ENCODE results near the gene GOSR1. TPM values are rescaled to one million over a fixed set of nuclear protein-coding genes. Genes with fewer than 3 reads are reported as not detected.
"Not testable (repeated sequence)": the region's sequence is repeated elsewhere in the genome, so short reads cannot be mapped to it uniquely, and the experiment has no call there.

The GOSR1 gene
- total RNA-seq, 1 experiment from 2014 or later = 42.7 TPM

- DNase-seq (ENCODE audit: extremely low read depth, low read depth) = no peak
Observed at GRCh38 chr17:30559656-30560055, 82.4 kb downstream of the GOSR1 start.

- not testable (repeated sequence) for DNase-seq (ENCODE audit: extremely low read depth, low read depth)
Observed at GRCh38 chr17:30560117-30561026, 83.2 kb downstream of the GOSR1 start.

GRCh38 chr17:30561766-30562165 is 84.6 kb downstream of the GOSR1 start:
- not testable (repeated sequence) for DNase-seq (ENCODE audit: extremely low read depth, low read depth)

DNA sequence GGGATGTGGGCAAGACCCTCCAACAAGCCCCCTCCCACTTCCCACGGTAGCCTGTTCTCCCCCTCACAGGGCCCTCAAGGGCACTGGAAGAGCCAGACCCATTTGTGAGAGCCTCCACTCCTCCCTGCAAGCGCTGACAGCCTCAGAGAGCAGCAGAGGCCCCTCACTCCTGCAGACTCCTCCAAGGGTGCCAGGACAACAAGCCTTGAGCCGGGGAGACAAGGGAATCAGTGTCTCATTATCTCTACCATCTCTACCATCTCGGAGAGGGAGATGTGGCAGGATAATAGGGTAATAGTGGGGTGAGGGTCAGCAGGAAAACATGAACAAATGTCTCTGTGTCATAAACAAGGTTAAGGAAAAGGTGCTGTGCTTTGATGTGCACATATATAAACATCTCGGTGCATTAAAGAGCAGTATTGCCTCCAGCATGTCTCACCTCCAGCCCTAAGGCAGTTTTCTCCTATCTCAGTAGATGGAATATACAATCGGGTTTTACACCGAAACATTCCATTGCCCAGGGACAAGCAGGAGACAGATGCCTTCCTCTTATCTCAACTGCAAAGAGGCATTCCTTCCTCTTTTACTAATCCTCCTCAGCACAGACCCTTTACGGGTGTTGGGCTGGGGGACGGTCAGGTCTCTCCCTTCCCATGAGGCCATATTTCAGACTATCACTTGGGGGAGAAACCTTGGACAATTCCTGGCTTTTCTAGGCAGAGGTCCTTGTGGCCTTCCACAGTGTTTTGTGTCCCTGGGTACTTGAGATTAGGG is 86.1 kb downstream of the GOSR1 start:
- not testable (repeated sequence) for DNase-seq (ENCODE audit: extremely low read depth, low read depth)

DNA sequence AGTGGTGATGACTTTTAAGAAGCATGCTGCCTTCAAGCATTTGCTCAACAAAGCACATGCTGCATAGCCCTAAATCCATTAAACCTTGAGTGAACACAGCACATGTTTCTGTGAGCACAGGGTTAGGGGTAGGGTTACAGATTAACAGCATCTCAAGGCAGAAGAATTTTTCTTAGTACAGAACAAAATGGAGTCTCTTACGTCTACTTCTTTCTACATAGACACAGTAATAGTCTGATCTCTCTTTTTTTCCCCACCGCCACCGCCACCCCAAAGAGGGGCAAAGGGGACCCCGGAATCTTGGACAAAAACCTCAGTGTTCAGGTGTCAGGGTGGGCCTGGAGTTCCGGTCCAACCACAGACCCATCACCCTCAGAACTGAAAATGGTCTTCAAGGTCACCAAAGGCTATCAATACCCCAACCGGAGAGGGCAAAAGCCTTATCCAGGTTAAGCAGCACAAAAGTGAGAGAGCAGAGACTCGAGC is 86.7 kb downstream of the GOSR1 start:
- not testable (repeated sequence) for DNase-seq (ENCODE audit: extremely low read depth, low read depth)

DNA sequence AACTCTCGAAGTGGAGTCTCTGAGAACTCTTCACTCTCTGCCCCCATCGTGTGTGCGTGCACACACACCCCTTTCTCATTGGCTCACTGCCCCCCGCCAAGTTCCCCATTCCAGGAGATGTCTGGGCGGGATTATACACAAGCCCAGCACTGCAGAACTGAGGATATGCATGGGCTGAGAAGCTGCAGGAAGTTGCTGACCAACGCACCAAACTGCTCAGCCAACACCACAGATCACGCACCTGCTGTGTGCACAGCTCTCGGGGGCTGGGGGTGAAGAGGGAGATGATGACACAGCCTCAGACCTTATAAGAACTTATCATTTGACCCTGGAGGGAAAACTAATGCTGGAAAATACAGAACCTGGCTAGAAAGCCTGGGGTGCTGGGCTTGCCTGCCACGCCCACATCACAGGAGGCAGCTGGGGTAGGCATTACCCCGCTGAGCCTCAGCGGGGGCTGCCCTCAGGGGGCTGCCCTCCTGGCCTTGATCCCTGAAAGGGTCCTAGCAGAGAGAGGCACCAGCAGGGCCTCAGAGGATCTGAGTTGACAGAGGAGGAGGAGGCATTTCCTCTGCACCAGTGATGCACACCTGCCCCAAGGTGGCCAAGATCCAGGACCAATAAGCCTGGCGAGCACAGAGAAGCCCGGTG is 87.3 kb downstream of the GOSR1 start:
- DNase-seq (ENCODE audit: extremely low read depth, low read depth) = not testable (repeated sequence)

GRCh38 chr17:30565073-30565935 is 88.1 kb downstream of the GOSR1 start:
- DNase-seq (ENCODE audit: extremely low read depth, low read depth) = no peak

- DNase-seq (ENCODE audit: extremely low read depth, low read depth) = not testable (repeated sequence)
Observed at GRCh38 chr17:30566104-30566503, 88.9 kb downstream of the GOSR1 start.

DNA sequence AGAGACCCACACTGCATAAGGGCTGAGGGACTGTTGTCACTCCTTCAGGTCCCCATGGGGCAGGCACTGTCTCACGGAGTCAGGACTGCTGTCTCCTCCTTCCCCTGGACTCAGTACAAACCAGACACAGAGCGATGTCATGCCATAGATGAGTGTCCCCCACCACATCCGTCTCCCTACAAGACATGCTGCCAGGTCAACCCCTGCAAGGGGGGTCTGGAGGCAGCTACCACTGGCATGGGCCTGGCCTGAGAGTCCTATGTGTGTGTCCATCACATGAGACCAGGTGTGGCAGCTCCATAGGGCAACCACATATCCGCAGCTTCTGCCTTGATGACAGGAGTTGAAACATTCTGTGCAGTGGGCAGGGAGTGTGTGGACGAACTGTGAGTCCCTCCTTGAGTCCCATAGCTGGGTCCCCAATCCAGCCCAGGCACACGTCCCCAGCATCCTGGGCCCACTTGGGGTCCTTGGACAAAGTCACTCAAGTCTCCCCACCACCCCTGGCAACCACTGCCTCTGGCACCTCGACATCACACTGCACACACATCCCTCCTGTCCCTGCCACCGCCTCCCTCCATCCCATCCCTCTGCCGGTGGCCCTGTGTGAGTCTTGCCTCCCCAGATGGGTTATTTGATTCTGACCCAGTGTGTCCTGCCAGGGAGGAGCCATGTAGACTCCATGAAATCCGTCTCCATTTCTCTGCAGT is 89.5 kb downstream of the GOSR1 start:
- DNase-seq (ENCODE audit: extremely low read depth, low read depth) = not testable (repeated sequence)

- no peak for DNase-seq (ENCODE audit: extremely low read depth, low read depth)
Observed at GRCh38 chr17:30567231-30568116, 90.3 kb downstream of the GOSR1 start.

- no peak for DNase-seq (ENCODE audit: extremely low read depth, low read depth)
Observed at GRCh38 chr17:30568117-30568430, 90.9 kb downstream of the GOSR1 start.

DNA sequence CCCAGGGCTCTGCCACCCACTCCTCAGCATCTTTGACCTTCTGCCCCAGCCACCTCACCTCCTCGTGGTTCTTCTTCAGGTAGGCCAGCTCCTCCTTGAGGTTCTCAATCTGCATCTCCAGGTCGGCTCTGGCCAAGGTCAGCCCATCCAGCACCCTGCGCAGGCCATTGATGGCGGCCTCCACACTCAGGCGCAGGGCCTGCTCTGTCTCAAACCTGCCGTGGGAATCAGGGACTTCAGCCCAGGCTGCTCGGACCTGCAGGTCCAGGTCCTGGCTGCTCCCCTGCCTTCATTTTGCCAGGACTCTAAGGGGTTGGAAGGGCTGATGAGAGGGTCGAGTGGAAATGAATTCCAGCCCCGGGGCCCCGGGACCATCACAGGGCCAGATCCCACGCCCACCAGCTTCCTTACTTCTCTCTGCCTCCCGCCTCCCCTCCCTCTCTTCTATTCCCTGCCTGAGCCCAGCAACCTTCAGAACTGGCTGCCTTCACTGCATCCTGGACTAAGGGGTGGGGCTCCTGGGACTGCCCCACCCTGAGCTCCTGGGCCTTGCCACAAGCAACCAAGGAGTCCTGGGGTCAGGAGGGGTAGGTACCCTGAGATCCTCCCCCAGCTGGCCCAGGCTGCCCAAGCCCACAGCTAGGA is 92.4 kb downstream of the GOSR1 start:
- DNase-seq (ENCODE audit: extremely low read depth, low read depth) = not testable (repeated sequence)

- DNase-seq (ENCODE audit: extremely low read depth, low read depth) = no peak
Observed at GRCh38 chr17:30570191-30570590, 93.0 kb downstream of the GOSR1 start.

- DNase-seq (ENCODE audit: extremely low read depth, low read depth) = no peak
Observed at GRCh38 chr17:30570596-30571265, 93.5 kb downstream of the GOSR1 start.

- DNase-seq (ENCODE audit: extremely low read depth, low read depth) = not testable (repeated sequence)
Observed at GRCh38 chr17:30571404-30571803, 94.2 kb downstream of the GOSR1 start.

GRCh38 chr17:30571921-30572320 is 94.7 kb downstream of the GOSR1 start:
- DNase-seq (ENCODE audit: extremely low read depth, low read depth) = no peak

Data from NCI-H460 (cell line).